ENCODE data around the gene MOB2. TPM values are rescaled to one million over a fixed set of nuclear protein-coding genes. Genes with fewer than 3 reads are reported as not detected.

MOB2 gene
- total RNA-seq, 1 donor from 2014 or later, result 61.5 TPM

DNA sequence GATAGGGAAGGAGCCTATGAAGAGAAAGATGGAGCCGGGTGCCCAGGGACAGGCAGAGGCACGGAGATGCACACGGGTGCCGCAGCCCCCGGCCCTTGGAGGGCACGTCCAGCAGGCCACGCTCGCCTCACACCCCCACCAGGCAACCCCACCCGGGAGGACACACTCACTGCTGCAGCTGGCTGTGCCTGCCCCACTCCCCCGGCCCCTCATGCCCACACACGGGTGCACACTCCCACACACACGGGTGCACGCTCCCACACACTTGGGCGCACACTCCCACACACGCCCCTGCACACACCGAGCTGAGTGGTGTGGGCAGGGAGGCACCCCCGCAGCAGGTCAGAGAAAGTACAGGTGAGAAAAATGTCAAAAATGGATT, 1.1 kb downstream of the MOB2 start:
- DNase-seq (ENCODE audit: low spot score), result no peak

DNA sequence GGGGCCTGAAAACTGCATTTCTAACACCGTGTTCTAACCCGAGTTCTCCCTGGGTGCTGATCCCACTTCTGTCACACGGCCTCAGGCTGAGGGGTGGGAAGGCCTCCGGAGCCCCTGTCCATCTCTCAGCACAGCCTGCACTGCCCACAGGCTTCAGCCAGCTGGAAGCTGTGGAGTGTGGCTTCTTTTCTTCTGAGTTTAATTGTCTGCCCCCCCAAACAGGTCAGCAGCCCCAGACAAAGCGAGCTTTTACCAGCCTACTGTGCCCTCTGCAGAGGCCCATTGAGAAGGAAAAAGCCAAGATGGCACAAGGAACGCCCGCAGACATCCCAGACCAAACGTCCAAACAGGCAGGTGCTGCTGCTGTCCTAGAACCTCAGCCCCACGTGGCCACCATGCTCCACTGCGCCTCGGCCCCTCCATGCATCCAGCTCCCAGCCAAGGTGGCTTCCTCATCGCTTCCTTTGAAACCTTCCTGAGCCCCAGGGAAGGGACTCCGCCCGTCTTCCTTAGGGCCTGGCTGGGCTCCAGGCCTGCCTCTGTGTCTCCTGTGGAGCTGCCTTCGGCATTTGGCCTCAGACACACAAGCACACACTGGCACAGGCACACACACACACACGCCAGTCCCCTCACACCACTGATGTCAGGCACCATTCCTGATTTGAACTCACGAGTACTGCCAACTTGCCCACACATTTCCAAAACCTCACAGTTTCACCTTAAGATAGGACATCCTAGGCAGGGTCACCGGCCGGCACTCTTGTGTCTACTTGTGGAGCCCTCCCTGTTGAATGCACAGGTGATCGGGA, 1.7 kb downstream of the MOB2 start:
- no peak for DNase-seq (ENCODE audit: low spot score)

DNA sequence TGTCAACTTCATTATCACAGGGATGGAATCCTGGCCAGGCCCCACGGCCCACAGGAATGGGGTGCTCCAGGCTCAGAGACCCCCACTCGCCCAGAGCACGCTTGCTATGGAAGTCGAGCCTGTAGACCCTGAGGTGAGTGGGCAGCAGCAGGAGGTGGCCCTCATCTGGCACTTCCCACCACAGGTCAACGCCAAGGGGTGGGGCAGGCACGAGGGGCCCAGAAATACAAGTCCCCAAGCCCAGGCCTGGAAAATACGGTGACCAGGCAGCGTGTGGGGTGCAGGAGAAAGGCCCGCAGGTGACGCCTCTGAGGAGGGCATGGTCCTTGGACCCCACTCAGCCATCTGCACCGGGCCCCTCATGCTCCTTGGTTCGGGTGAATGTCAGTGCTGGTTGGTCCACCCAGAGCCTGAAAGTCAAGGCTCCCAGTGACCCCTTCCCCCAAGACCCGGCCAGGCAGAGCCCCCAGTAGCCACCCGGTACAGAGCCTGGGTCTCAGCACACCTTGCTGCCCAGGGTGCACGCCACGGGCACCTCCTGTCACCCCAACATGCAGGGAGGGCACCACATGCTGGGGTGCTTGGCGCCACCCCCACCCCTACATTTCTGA, 2.4 kb downstream of the MOB2 start:
- no peak for DNase-seq (ENCODE audit: low spot score)

DNA sequence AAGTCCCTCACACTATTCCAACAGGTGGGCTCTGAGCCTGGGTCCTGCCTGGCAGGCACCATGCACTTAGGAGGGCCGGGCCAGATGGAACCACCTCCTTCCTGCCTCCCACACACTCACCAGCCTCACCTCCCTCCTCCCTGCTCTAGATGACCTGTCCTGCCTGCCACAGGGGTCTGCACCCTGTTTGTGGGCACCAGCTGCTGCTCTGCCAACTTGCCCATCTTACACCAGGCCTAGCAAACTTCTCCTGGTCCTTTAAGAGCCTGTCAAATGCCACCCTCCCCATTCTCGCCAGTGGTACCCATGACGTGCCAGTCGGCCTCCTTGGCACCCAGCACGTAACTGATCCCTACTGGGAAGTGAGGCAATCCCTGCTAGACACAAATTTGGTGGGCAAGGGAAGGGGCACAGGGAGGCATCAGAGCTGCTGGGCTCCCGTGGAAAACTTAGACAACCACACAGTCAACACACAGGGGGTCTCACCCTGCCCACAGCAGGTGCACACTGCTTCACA, 3.1 kb downstream of the MOB2 start:
- DNase-seq (ENCODE audit: low spot score), result no peak

DNA sequence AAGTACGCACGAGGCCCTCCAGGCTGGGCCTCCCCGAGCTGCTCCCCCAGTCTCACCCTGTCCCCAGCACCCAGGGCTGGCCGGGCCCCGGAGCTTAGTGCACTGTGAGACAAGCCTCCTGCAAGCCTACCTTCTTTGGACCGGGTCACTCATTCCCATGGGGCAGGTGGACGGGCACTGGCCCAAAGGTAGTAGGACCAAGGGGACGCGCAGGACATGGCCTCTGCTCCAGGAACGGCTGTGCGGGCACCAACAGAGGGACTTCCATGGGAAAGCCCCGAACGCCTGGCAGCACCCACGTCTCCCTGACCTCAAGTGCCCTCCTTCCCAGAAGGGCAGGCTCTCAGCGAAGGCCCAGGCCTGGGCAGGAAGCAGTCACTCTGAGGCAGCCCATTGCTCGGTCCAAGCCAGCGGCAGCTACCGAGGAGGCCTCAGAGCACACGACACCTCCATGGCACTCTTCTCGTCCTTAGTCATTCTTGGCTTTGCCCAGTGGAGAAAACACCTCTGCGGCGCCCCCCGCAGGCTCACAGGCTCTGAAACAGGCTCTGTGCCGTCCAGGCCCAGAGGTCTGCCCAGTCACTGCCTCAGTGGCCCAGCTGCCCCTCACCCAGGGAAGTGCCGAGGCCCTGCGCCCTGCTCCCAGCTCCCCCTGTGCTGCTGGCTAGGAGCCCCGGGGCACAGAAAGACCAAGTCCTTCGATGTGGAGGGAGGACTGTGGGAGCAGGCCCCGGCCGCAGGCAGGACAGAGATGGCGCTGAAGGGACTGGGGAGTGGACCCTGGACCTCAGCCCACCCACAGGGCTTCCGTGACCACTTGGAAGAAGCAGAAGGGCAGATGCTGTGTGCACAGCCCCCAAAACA, 3.8 kb downstream of the MOB2 start:
- DNase-seq (ENCODE audit: low spot score), result no peak

DNA sequence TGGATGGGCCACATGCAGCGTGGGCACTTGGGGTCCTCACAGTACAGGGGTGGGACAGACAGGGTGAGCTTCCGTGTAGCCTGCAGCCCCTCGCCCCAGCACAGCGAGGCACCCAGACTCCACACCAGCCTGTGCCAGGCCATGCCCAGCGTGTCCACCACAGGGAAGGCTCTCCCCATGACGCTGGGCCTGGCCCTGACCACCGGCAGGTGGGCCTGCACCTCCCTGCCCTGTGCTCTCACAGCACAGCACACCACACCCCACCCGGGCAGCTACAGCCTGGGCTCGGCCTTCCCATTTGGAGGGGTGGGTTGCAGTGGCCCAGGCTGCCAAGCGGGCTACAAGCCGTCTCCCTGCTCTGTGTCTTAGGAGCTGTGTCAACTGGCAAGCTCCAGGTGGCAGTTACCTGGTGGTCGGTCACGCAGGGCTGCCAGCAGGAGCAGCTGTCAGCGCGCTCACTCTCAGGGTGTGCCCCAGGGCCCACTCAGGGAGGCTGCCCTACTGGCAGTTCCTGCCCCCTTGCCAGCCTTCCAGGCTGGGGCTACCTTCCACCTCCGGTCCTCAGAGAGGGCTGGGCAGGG, 4.6 kb downstream of the MOB2 start:
- no peak for DNase-seq (ENCODE audit: low spot score)

DNA sequence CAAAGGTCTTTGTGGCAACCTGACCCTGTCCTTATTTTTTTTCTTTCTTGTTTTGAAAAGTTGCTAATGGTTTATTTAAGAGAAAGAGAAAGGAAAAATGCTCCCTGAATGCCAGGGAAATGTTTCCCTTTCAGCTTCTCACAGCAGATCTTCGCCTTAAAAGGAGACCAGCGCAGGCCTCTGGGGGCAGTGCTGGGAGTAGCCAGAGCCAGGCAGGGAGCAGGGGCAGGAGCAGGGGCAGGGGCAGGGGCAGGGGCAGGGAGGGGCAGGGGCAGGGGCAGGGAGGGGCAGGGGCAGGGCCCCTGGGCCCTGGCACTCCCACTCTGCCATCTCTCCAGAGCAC, 5.1 kb downstream of the MOB2 start:
- no peak for DNase-seq (ENCODE audit: low spot score)

DNA sequence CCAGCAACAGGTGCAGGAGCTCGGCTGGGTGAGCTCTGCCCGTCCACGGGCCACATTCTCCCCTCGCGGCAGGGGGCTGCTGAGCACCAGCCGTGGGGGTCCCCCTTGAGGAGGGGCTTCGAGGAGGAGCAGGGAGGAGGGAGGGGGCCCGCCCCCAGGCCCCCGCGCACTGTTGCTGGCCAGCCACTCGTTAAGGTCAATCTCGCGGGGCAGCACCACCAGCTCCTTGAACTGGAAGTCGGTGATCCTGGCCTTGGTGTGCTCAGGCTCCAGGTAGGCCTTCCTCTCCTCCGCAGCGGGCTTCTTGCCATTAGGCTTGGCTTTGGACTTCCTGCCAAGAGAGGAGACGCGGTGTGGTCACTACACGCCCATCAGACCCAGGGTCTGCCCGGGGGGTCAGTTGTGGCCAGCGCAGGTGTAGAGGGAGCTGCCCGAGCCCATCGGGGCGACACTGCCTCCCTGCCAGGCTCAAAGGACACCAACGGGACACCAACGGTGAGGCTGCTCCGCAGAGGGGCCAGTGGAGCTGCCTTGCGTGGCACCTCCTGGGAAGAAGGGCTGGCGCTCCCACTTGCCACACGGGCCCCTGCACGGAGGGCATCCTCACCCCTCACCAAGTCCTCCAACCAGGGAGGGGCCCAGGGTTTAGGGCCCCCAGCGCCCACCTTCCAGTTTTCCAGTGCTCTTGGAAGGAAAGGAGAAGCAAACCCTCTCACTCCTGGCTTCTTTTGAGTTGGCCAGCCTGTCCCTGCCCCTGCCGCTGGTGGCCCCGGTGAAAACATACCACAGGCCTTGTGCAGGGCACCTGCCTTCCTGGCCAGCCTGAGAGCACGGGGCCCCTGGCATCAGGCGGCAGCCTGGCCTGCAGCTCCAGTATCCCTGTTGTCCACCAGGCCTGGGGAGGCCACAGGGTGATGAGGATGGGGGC, 5.8 kb downstream of the MOB2 start:
- no peak for DNase-seq (ENCODE audit: low spot score)

DNA sequence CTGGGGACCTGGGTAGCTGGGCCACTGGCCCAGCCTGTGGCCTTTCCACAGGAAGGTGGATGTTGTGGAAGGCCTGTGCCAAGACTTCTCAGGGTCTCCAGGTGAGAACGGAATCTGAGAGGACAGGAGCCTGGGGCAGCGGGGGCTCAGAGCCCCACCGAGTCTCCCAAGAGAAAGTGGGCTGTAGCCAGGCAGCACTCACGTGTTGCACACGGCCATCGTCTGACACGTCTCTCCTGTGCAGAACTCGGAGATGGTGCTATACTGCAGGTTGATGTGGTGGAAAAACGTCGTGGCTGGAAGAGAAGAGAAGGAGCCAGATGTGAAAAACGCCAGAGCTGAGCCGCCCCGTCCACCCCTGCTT, 6.4 kb downstream of the MOB2 start:
- DNase-seq (ENCODE audit: low spot score), result no peak

DNA sequence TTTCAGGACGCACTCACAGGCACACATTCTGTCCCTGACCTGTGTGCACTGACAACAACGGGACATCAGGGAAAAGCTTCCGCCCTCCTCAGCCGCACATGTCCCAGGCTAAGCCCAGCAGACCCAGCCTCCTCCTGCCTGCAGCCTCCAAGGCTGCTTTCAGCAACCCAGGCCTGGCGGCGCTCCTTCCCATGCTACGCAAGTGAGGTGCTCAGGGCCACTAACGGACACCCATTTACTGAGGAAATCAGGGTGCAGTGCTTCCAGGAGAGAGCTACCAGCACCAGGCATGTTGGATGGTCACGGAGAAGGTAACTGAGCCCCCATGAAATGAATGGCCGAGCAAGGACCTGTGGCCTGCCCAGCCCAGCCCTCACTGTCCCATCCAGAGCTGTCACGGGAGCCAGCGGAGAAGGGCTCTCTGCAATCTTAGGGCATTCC, 6.9 kb downstream of the MOB2 start:
- no peak for DNase-seq (ENCODE audit: low spot score)

DNA sequence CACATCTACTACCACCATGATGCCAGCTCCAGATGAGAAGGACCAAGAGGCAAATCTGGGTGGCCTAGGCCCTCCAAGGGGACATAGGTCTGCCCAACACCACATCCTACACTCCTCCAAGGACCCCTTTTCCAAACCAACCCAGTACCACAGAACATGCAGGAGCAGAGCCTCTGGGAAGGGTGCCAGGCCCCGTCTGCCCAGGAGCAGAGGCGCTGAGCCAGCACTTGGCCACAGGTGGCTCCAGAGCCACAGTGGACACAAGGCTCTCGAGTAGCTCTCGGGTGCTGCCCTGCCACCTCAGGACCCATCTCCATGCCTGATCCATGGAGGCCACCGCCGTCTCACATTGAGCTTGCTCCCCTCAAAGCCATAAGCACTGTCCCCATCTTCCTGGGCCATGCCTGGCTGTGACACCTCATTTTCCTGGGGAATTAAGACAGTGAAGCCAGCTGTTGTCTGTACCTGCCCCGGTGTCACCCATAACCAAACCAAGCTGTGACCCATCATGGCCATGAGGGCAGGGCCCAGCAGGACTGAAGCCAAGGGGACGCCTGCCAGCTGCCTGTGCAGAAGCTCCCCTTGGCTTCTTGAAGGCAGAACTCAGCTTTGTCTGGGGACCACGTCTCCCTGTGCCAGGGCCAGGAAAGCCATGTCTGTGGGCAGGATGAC, 7.4 kb downstream of the MOB2 start:
- DNase-seq (ENCODE audit: low spot score), result no peak

DNA sequence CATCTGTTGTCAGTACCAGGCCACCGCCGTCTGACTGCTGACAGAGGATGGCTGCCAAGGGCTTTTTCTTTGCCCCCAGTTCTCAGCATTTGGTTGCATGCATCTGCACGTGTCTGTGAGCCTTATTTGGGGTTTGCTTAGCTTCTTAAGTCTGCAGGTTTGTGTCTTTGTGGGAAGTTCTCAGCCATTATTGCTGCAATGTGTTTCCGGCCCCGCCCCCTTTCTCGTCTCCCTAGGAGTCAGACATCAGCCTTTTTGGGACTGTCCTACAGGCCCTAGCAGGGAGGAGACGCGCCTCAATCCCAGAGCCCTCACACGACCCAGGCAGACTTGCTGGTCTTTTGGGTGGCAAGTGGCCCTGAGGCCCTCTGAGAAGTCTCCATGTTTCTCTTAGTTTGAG, 8.0 kb downstream of the MOB2 start:
- no peak for DNase-seq (ENCODE audit: low spot score)

DNA sequence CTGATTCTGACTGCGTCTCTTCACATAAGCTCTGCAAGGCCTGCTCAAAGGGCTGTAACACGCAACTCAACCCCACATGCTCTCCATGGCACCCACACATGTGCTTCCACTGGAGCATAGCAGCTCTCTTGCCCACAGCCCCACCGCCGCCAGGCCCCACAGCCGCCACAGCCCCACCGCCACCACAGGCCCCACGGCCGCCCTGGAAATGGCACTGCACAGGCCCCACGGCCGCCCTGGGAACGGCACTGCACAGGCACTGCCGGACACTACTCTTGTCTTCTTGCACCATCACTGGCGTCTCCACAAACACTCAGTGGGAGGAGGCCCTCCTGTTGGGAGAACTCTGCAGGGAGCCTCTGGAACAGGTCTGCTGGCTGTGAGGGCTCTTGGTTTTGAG, 8.6 kb downstream of the MOB2 start:
- DNase-seq (ENCODE audit: low spot score), result no peak

DNA sequence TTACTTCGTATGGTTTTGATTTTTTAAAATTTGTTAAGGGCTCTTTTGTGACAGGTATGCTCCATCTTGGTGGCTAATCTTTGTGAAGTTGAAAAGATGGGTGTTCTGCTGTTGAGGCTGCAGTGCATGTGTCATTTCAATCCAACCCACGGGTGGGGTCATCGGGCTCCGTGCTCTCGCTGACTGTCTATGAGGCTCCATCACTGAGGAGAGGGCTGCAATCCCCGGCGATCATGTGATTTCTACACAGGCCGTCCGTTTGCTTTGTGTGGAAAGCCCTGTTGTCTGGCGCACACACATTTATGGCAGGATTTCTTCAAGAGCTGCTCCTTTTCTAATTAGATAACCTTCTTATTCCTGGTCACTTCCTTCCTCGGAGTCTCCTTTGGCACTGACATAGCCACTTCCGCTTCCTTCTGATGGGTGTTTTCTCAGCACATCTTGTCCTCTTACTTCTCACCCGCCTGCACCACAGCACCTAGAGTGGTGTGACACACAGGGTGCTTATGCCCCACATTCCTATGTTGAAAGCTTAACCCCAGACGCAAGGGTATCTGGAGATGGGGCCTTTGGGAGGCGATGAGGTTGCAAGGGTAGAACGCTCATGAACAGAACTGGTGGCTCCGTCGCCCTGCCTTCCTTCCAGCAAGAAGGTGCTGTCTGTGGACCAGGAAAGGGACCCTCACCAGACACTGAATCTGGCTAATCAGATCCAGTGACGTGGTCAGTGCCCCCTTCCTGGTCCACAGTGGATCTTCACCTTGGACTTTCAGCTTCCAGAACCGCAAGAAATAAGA, 9.4 kb downstream of the MOB2 start:
- DNase-seq (ENCODE audit: low spot score), result no peak

DNA sequence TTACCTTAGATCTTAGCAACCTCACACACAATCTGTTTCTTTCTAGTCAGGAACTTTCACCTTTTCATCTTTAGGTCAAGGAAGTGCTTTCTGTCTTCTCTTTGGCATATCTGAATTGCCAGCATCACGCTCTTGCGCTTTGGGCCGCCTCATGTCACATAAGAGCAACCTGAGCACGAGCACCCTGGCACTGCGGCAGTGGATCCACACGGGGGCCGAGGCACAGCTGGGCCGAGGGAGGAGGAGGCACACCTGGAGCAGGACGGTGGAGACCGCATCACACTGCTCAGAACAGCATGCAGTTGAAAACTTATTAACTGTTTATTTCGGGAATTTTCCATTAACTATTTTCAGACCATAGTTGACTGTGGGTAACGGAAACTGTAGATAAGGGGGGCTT, 10.7 kb downstream of the MOB2 start:
- no peak for DNase-seq (ENCODE audit: low spot score)

DNA sequence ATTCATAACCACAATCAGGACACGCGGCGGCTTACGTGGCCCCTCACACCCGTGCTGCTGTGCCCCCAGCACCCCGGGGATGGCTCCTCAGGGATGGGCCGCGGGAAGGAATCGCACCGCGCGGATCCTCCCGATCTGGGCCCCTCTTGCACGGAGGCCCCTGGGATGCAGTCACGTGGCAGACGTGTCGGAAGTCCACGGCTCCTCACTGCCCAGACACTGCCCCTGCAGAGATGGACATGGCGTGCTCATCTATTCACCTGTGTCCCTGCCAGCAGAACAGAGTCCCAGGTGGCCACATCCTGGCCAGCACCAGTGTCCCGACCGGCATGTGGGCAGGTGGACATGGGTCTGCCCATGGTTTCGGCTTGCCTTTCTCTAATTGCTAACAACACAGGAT, 12.8 kb downstream of the MOB2 start:
- no peak for DNase-seq (ENCODE audit: low spot score)

DNA sequence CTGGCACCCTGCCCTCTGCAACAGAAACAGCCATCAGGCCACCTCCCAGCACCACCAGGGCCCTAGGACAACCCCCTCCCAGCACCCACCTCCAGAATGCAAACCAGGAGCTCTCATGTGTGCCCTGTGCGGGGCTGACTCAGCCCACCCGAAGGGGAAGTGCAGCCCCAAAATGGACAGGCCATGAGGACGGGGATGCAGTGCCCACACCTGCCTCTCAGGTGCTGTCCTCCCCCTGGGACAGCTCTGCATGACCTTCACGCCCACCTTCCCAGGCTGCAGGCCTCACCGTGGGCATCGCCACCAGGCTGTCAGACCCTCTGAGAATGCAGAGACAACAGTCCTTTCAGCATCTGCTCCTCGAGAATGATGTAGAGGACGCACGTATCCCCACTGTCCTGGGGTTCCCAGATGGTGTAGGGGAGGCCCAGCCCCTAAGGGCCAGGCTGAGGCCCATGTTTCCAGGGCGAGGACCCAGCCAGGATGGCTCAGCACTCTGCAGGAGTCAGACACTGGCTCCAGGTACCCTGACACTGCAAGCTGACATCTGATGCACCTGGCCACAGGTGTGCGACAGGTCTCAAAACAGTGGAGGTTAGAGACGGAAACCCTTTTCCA, 13.5 kb downstream of the MOB2 start:
- DNase-seq (ENCODE audit: low spot score), result no peak

DNA sequence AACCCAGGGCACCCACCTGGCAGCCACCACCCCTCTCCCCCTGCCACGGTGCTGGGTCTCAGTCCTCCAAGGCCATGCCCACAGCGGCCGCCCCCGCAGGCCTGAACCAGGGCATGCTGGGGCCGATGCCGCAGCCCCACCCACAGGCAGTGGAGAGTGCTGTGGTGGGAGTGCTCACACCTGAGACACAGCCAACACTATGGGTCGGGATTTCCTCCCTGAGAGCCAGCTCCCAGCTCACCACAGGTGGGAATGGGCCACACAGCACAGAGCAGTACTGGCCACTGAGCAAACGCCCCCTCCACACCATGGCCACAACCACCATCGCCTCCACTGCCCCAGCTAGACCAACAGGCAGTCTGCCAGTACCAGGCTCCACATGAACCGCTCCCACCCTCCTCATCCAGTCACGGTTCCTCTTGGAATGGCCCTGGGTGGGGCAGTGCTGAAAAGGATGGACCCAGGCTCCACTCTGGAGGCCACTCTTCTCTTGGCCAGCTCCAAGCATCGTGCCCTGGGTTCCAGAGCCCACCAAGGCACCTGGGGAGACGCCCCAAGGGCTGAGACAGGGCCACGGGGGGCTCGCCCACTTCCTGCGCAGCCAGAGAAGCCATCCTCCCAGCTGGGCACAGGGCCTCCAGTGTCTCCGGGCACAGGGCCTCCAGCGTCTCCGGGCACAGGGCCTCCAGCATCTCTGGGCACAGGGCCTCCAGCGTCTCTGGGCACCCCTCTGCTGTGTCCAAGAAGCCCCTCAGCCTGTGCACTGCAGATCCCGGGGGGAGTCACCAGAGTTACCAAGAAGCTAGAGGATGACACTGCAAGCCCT, 14.2 kb downstream of the MOB2 start:
- DNase-seq (ENCODE audit: low spot score), result no peak

All from ureter (tissue), 1 donor.